RWPE1 (cell line): ENCODE measurements around the gene GPI.

ENCODE experiments used
- CTCF ChIA-PET: fragments of 350-600 bp; sonication (Branson Sonifier 250); formaldehyde crosslinking; extraction: SDS; loops from one replicate; lab custom pipeline; 2021; lab: Yijun Ruan, JAX
- POLR2A ChIA-PET: fragments of 400-600 bp; formaldehyde crosslinking; extraction: SDS; loops from one replicate; lab custom pipeline; 2020; ENCODE audit warnings: antibody characterized with exemption; ENCODE audit not compliant: low non-redundant PET; lab: Yijun Ruan, JAX
- DNase-seq: peaks from one replicate; pipeline ENCODE4 v3.0.0; 2012; ENCODE audit warnings: low spot score
- H3K27ac ChIP-seq: fragments of 450-650 bp; 2 replicates; pipeline ENCODE4 v1.5.1; 2017
- CTCF ChIP-seq: fragments of 450-650 bp; conservative IDR thresholded peaks from 2 replicates; pipeline ENCODE4 v1.5.1; 2017; ENCODE audit warnings: low read depth, mild to moderate bottlenecking

The GPI gene

GRCh38 chr19:34348899-34349487 lies 16.0 kb upstream of the GPI start:
- POLR2A ChIA-PET, result no interaction called here
- no peak for DNase-seq
- no peak for TF ChIP-seq CTCF
- no peak overlapping the region for H3K27ac ChIP-seq
- CTCF ChIA-PET, result no interaction called here

GRCh38 chr19:34350161-34350561 lies 14.8 kb upstream of the GPI start:
- no peak overlapping the region for H3K27ac ChIP-seq
- no peak for TF ChIP-seq CTCF
- no peak for DNase-seq
- ChIA-PET POLR2A (no interaction called here), CTCF (no interaction called here)

GRCh38 chr19:34351382-34351826 lies 13.6 kb upstream of the GPI start:
- no peak for DNase-seq
- no peak for TF ChIP-seq CTCF
- CTCF ChIA-PET, result no interaction called here

GRCh38 chr19:34353546-34353945 lies 11.4 kb upstream of the GPI start:
- no peak for DNase-seq
- H3K27ac ChIP-seq, result no peak overlapping the region
- ChIA-PET POLR2A (no interaction called here), CTCF (no interaction called here)
- TF ChIP-seq CTCF, result no peak

More at GRCh38 chr19:34351382-34351826, 13.6 kb upstream of the GPI start:
- H3K27ac ChIP-seq, result no peak overlapping the region
- POLR2A ChIA-PET, result interaction anchor here (0.7 kb wide), 1 partner anchor 8 kb away, joined by 3 read pairs; no protein-coding TSS in a partner anchor

GRCh38 chr19:34355201-34355600 lies 9.8 kb upstream of the GPI start:
- TF ChIP-seq CTCF, result no peak
- no peak overlapping the region for H3K27ac ChIP-seq
- ChIA-PET POLR2A (no interaction called here), CTCF (interaction anchor here (0.6 kb wide), 1 partner anchor 259 kb away, joined by 3 read pairs; no protein-coding TSS in a partner anchor)
- DNase-seq, result no peak

- TF ChIP-seq CTCF, result no peak
- ChIA-PET CTCF (interaction anchor here (0.6 to 0.7 kb wide), 2 partner anchors 103 to 1770 kb away, joined by 3 to 4 read pairs; no protein-coding TSS in a partner anchor), POLR2A (no interaction called here)
- no peak for DNase-seq
- H3K27ac ChIP-seq, result peak overlapping the region; percentile 89
These were observed 8.1 kb upstream of the GPI start for GRCh38 chr19:34356875-34357274.
